ENCODE data around the gene WDR59. TPM values are rescaled to one million over a fixed set of nuclear protein-coding genes. Genes with fewer than 3 reads are reported as not detected.

WDR59 gene
- total and polyA plus RNA-seq, 9 of the 15 experiments (the other 6 are each of a cell fraction or from before 2014, with no cell fraction given): 12.7 to 126 (median 34.7) TPM

DNA sequence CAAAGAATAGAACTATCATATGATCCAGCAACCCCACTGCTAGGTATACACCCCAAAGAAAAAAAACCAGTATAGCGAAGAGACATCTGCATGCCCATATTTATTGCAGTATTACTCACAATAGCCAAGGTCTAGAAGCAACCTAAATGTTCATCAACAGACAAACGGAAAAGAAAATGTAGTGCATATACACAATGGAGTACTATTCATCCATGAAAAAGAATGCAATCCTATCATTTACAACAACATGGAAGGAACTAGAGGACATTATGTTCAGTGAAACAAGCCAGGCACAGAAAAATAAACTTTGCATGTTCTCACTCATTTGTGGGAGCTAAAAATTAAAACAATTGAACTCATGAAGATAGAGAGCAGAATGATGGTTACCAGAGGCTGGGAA, 55.3 kb downstream of the WDR59 start:
- Histone ChIP-seq H3K4me3 (no peak overlapping the region), H3K9ac (ENCODE audit: insufficient read depth in 1 of 2, low read depth in 2 of 2, low read length in 2 of 2) (no peak overlapping the region), H3K36me3 (ENCODE audit: control insufficient read depth, insufficient read depth, low read length) (peaks cover 39% of the 10 kb centered on the region; the same call in 1 of the 3 replicates), H3K9me1 (ENCODE audit: control insufficient read depth, insufficient read depth, low read length) (no peaks in the 10 kb centered on the region), H3K27me3 (ENCODE audit: control insufficient read depth in 2 of 2, insufficient read depth in 2 of 2, low read length in 2 of 2) (no peaks in the 10 kb centered on the region), H3K9me3 (replicated peaks; ENCODE audit: control insufficient read depth, insufficient read depth, low read depth, low read length) (no peaks in the 10 kb centered on the region), H2AFZ (ENCODE audit: low read depth, low read length) (no peak overlapping the region), H3K4me1 (replicated peaks in 1 of 2; ENCODE audit: control insufficient read depth in 2 of 2, insufficient read depth in 2 of 2, low read length in 2 of 2) (no peaks in the 10 kb centered on the region), H3K27ac (ENCODE audit: extremely low read depth, low read depth, low read length) (no peak overlapping the region), H3K4me2 (ENCODE audit: insufficient read depth, low read length) (no peak overlapping the region), H3K79me2 (ENCODE audit: control insufficient read depth, insufficient read depth, low read length) (no peaks in the 10 kb centered on the region), H4K20me1 (replicated peaks; ENCODE audit: control insufficient read depth, insufficient read depth, low read length) (no peaks in the 10 kb centered on the region)
- 96% methylated on average over 2 of the region's 2 CpGs for WGBS (ENCODE audit: insufficient coverage, low coverage, missing lambda C conversion rate)
- ATAC-seq (no peak), DNase-seq (ENCODE audit: extremely low read depth in 1 of 4, low spot score in 3 of 4) (no peak), FAIRE-seq (no peak)
- ChIA-PET CTCF (ENCODE audit: low intra/inter-chr PET ratio) (no interaction called here), POLR2A (no interaction called here)
- in situ Hi-C loops (cut with MboI): no loop called here
- TF ChIP-seq ZNF146 (CRISPR knock-in tag; IDR thresholded peaks at IDR 0.05; ENCODE audit: unreplicated experiment) (peak; percentile 55), ZNF668 (CRISPR knock-in tag; IDR thresholded peaks at IDR 0.05) (no peak)
- BruUV-seq (replicated peaks): no TSS peak
- intact Hi-C loops (cut with micrococcal nuclease): no loop called here

DNA sequence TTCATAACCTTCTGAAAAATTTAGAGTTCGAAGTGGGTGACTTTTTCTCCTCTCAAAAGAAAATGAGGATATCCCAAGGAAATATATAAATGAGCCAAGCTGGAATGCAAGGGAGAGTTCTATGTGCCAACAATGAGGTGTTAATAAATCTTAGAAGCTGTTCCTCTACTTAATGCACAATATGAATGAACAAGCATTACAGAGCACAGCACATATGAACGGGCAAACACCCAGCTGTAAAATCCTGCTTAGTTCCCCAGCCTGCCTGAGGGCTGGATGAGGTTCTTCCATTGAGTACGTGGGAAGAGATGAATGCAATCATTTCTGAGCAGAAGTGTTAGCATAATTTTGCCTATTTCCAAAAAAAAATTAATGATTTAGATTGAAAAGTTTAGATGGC, 58.1 kb downstream of the WDR59 start:
- POLR2A ChIA-PET: no interaction called here
- Histone ChIP-seq H3K9me1 (ENCODE audit: control insufficient read depth, insufficient read depth, low read length) (no peaks in the 10 kb centered on the region), H3K36me3 (ENCODE audit: control insufficient read depth, insufficient read depth, low read length) (peaks cover 39% of the 10 kb centered on the region; the same call in 2 of the 3 replicates), H3K4me1 (replicated peaks in 1 of 2; ENCODE audit: control insufficient read depth in 2 of 2, insufficient read depth in 2 of 2, low read length in 2 of 2) (no peaks in the 10 kb centered on the region), H3K27ac (ENCODE audit: extremely low read depth, low read depth, low read length) (no peak overlapping the region), H3K9me3 (replicated peaks; ENCODE audit: control insufficient read depth, insufficient read depth, low read depth, low read length) (no peaks in the 10 kb centered on the region), H3K4me3 (no peak overlapping the region), H3K79me2 (ENCODE audit: control insufficient read depth, insufficient read depth, low read length) (no peaks in the 10 kb centered on the region), H3K4me2 (ENCODE audit: insufficient read depth, low read length) (no peak overlapping the region), H4K20me1 (replicated peaks; ENCODE audit: control insufficient read depth, insufficient read depth, low read length) (no peaks in the 10 kb centered on the region), H3K9ac (ENCODE audit: insufficient read depth in 1 of 2, low read depth in 2 of 2, low read length in 2 of 2) (no peak overlapping the region), H3K27me3 (ENCODE audit: control insufficient read depth in 2 of 2, insufficient read depth in 2 of 2, low read length in 2 of 2) (no peaks in the 10 kb centered on the region), H2AFZ (ENCODE audit: low read depth, low read length) (no peak overlapping the region)
- in situ Hi-C loops (cut with MboI): no loop called here
- WGBS (ENCODE audit: insufficient coverage, low coverage, missing lambda C conversion rate): 89% methylated on average over 3 of the region's 3 CpGs
- FAIRE-seq: no peak
- ATAC-seq: no peak
- intact Hi-C loops (cut with micrococcal nuclease): no loop called here
- no TSS peak for BruUV-seq (replicated peaks)
- CTCF ChIA-PET (ENCODE audit: low intra/inter-chr PET ratio): no interaction called here
- DNase-seq (ENCODE audit: extremely low read depth in 1 of 4, low spot score in 3 of 4): no peak
- TF ChIP-seq RBBP5 (IDR thresholded peaks at IDR 0.05; ENCODE audit: borderline replicate concordance, insufficient read depth, low read length, poor library complexity, severe bottlenecking) (no peak), ATF2 (CRISPR knock-in tag; IDR thresholded peaks at IDR 0.05) (no peak), TSC22D4 (tag; IDR thresholded peaks at IDR 0.05) (no peak), ETS1 (conservative IDR thresholded peaks at IDR 0.05; ENCODE audit: control insufficient read depth, low read depth, low read length) (no peak), GABPB2 (CRISPR knock-in tag; conservative IDR thresholded peaks at IDR 0.05) (no peak), ATF6 (CRISPR knock-in tag; IDR thresholded peaks at IDR 0.05) (no peak)
- TF ChIP-seq, protein P1, sequence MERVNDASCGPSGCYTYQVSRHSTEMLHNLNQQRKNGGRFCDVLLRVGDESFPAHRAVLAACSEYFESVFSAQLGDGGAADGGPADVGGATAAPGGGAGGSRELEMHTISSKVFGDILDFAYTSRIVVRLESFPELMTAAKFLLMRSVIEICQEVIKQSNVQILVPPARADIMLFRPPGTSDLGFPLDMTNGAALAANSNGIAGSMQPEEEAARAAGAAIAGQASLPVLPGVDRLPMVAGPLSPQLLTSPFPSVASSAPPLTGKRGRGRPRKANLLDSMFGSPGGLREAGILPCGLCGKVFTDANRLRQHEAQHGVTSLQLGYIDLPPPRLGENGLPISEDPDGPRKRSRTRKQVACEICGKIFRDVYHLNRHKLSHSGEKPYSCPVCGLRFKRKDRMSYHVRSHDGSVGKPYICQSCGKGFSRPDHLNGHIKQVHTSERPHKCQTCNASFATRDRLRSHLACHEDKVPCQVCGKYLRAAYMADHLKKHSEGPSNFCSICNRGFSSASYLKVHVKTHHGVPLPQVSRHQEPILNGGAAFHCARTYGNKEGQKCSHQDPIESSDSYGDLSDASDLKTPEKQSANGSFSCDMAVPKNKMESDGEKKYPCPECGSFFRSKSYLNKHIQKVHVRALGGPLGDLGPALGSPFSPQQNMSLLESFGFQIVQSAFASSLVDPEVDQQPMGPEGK (CRISPR knock-in tag; IDR thresholded peaks at IDR 0.05; ENCODE audit: borderline replicate concordance): no peak
